H9 (cell line): ENCODE results near the gene INPP4A. TPM values are rescaled to one million over a fixed set of nuclear protein-coding genes. Genes with fewer than 3 reads are reported as not detected.

Experiments
- DNase-seq: peaks from one replicate; pipeline ENCODE4 v3.0.0-alpha.2; 2017
- H2AFZ ChIP-seq: one replicate; pipeline ENCODE4 v1.6.1; 2013; ENCODE audit warnings: mild to moderate bottlenecking, low read length, control low read depth, moderate library complexity
- H2AK5ac ChIP-seq: 2 replicates; pipeline ENCODE4 v1.6.1; 2013; ENCODE audit warnings: low read length, control low read depth, mixed read lengths; ENCODE audit not compliant: insufficient read length
- H2BK120ac ChIP-seq: one replicate; pipeline ENCODE4 v1.6.1; 2013; ENCODE audit warnings: low read depth, mild to moderate bottlenecking, low read length, control low read depth, inconsistent platforms; ENCODE audit not compliant: poor library complexity, severe bottlenecking
- H2BK12ac ChIP-seq: 2 replicates; pipeline ENCODE4 v1.6.1; 2013; ENCODE audit warnings: low read length, control low read depth, mixed read lengths, low read depth; ENCODE audit not compliant: insufficient read length
- H2BK15ac ChIP-seq: 2 replicates; pipeline ENCODE4 v1.6.1; 2013; ENCODE audit warnings: low read depth, low read length, control low read depth
- H2BK20ac ChIP-seq: one replicate; pipeline ENCODE4 v1.6.1; 2013; ENCODE audit warnings: low read depth, mild to moderate bottlenecking, low read length, control low read depth, inconsistent platforms; ENCODE audit not compliant: poor library complexity, severe bottlenecking
- H2BK5ac ChIP-seq: 2 replicates; pipeline ENCODE4 v1.6.1; 2013; ENCODE audit warnings: low read length, control low read depth, mixed read lengths; ENCODE audit not compliant: insufficient read length
- H3K14ac ChIP-seq: 2 replicates; pipeline ENCODE4 v1.6.1; 2013; ENCODE audit warnings: low read length, control low read depth; ENCODE audit not compliant: insufficient read depth
- H3K18ac ChIP-seq: 2 replicates; pipeline ENCODE4 v1.6.1; 2013; ENCODE audit warnings: low read depth, mild to moderate bottlenecking, mixed read lengths, low read length, control low read depth; ENCODE audit not compliant: insufficient read length
- H3K23ac ChIP-seq: 2 replicates; pipeline ENCODE4 v1.6.1; 2013; ENCODE audit warnings: low read length, control low read depth, mixed read lengths, low read depth; ENCODE audit not compliant: insufficient read length
- H3K23me2 ChIP-seq: 2 replicates; pipeline ENCODE4 v1.6.1; 2013; ENCODE audit warnings: low read depth, mild to moderate bottlenecking, mixed read lengths, low read length, control low read depth; ENCODE audit not compliant: insufficient read length, poor library complexity, severe bottlenecking
- H3K27ac ChIP-seq: 2 replicates; pipeline ENCODE4 v1.5.1; 2013; ENCODE audit warnings: low read length, control low read depth, mixed read lengths, low read depth; ENCODE audit not compliant: insufficient read length
- H3K27me3 ChIP-seq: 2 replicates; pipeline ENCODE4 v1.6.1; 2013; ENCODE audit warnings: low read length, control low read depth, inconsistent platforms; ENCODE audit not compliant: insufficient read depth
- H3K4ac ChIP-seq: 2 replicates; pipeline ENCODE4 v1.6.1; 2013; ENCODE audit warnings: low read depth, mild to moderate bottlenecking, control low read depth, inconsistent platforms, low read length, moderate library complexity
- H3K4me1 ChIP-seq: 2 replicates; pipeline ENCODE4 v1.6.1; 2013; ENCODE audit warnings: low read length, control low read depth, inconsistent platforms; ENCODE audit not compliant: insufficient read depth
- H3K4me2 ChIP-seq: 2 replicates; pipeline ENCODE4 v1.6.1; 2013; ENCODE audit warnings: low read length, control low read depth, mixed read lengths; ENCODE audit not compliant: insufficient read length, insufficient read depth
- H3K56ac ChIP-seq: 2 replicates; pipeline ENCODE4 v1.6.1; 2013; ENCODE audit warnings: low read depth, mild to moderate bottlenecking, mixed read lengths, low read length, control low read depth; ENCODE audit not compliant: insufficient read length
- H3K79me1 ChIP-seq: 2 replicates; pipeline ENCODE4 v1.6.1; 2013; ENCODE audit warnings: low read depth, mild to moderate bottlenecking, moderate library complexity, low read length, control low read depth, inconsistent platforms; ENCODE audit not compliant: insufficient read depth, poor library complexity, severe bottlenecking
- H3K79me2 ChIP-seq: 2 replicates; pipeline ENCODE4 v1.6.1; 2013; ENCODE audit warnings: low read length, control low read depth, inconsistent platforms; ENCODE audit not compliant: insufficient read depth
- H3K9ac ChIP-seq: 2 replicates; pipeline ENCODE4 v1.6.1; 2013; ENCODE audit warnings: low read length, control low read depth, mixed read lengths; ENCODE audit not compliant: insufficient read length; ENCODE audit errors: extremely low read depth
- H3K9me3 ChIP-seq: one replicate; pipeline ENCODE4 v1.6.1; 2013; ENCODE audit warnings: low read depth, low read length, inconsistent platforms; ENCODE audit not compliant: control insufficient read depth
- H3T11ph ChIP-seq: one replicate; pipeline ENCODE4 v1.6.1; 2013; ENCODE audit warnings: mild to moderate bottlenecking, low read length, control low read depth, inconsistent platforms
- H4K20me1 ChIP-seq: one replicate; pipeline ENCODE4 v1.6.1; 2013; ENCODE audit not compliant: control insufficient read depth, insufficient read length, insufficient read depth
- H4K5ac ChIP-seq: 2 replicates; pipeline ENCODE4 v1.6.1; 2013; ENCODE audit warnings: low read depth, mild to moderate bottlenecking, mixed read lengths, low read length, control low read depth; ENCODE audit not compliant: insufficient read length
- H4K8ac ChIP-seq: replicated peaks from 2 replicates; pipeline ENCODE4 v1.6.1; 2013; ENCODE audit warnings: low read length, control low read depth, mixed read lengths, low read depth; ENCODE audit not compliant: insufficient read length
- H4K91ac ChIP-seq: 2 replicates; pipeline ENCODE4 v1.6.1; 2013; ENCODE audit warnings: low read depth, mild to moderate bottlenecking, moderate library complexity, mixed read lengths, low read length, control low read depth; ENCODE audit not compliant: insufficient read length
- H3K27ac Mint-ChIP-seq, 3 experiments: 2 replicates in 2 of 3; 3 replicates in 1 of 3; pipeline ENCODE4 v1.8.0; 2020 to 2021; ENCODE audit warnings: mixed read lengths in 3 of 3, mild to moderate bottlenecking in 1 of 3, moderate library complexity in 1 of 3
- H3K27me3 Mint-ChIP-seq: 2 replicates; pipeline ENCODE4 v1.8.0; 2021; ENCODE audit warnings: low read depth, mild to moderate bottlenecking, moderate library complexity, mixed read lengths
- H3K36me3 Mint-ChIP-seq, 3 experiments: 2 replicates in 2 of 3; 3 replicates in 1 of 3; pipeline ENCODE4 v1.8.0; 2020 to 2021; ENCODE audit warnings: low read depth in 3 of 3, mixed read lengths in 3 of 3; ENCODE audit not compliant: insufficient read depth in 1 of 3
- H3K4me1 Mint-ChIP-seq, 2 experiments: 2 replicates each; pipeline ENCODE4 v1.8.0; 2020; ENCODE audit warnings: mixed read lengths in 2 of 2
- H3K4me3 Mint-ChIP-seq, 2 experiments: 2 replicates in 1 of 2; 3 replicates in 1 of 2; pipeline ENCODE4 v1.8.0; 2020 to 2021; ENCODE audit warnings: mild to moderate bottlenecking in 2 of 2, mixed read lengths in 2 of 2, moderate library complexity in 1 of 2
- H3K9me3 Mint-ChIP-seq, 2 experiments: 2 replicates in 1 of 2; 3 replicates in 1 of 2; pipeline ENCODE4 v1.8.0; 2020; ENCODE audit warnings: mild to moderate bottlenecking in 2 of 2, mixed read lengths in 2 of 2, moderate library complexity in 1 of 2
- CTCF ChIP-seq: fragments of 200-600 bp; sonication (generic); conservative IDR thresholded peaks from 3 replicates; pipeline ENCODE4 v1.8.0; 2021; ENCODE audit warnings: antibody characterized with exemption, mild to moderate bottlenecking
- WGBS: extraction: QIAGEN DNeasy Blood & Tissue Kit; methylation state at CpG from one replicate; pipeline ENCODE4 v1.1.7; 2013; ENCODE audit warnings: missing lambda C conversion rate, low lambda C conversion rate, mixed read lengths; ENCODE audit not compliant: insufficient read length; ENCODE audit errors: extremely low coverage; 5-methylcytosine and 5-hydroxymethylcytosine counted together
- total RNA-seq: library from RNA; stranded (reverse); gene quantifications from 2 replicates; pipeline ENCODE4 v1.2.1, GENCODE V29; 2021

Gene INPP4A
- total RNA-seq, 1 experiment from 2014 or later = 55.2 TPM

DNA sequence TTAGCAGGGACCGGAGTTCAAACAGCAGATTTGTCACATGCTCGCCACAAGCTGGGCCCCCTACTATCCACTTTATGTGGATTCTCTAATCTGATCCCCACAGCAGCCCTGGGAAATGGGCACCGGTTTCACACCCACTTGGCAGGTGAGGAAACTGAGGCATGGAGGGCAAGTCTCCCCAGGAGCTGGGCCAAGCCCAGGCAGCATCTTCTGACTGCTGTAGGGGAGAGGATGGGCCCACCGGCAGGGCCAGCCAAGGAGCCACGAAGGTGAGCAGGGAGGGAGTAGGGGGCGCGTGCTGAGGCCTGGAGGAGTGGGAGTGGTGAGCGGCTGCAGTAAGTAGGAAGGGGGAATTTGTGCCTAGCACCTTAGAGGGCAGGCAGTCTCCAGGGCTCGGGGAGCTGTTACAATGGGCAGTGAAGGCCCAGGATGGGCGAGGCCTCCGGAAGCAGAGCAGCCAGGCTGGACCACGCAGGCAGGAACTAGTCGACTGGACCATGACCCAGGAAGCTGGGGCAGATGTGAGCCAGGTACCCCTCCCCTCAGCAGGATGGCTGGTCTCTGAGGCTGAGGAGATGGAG, 126.6 kb downstream of the INPP4A start:
- no peak overlapping the region for H3K9ac ChIP-seq
- no peak overlapping the region for H2AK5ac ChIP-seq
- no peak overlapping the region for H3K27ac ChIP-seq
- no peak overlapping the region for H2BK15ac ChIP-seq
- no peak overlapping the region for H3K4me2 ChIP-seq
- no peak for DNase-seq
- no peaks in the 10 kb centered on the region for H4K20me1 ChIP-seq
- H3T11ph ChIP-seq = no peak overlapping the region
- Mint-ChIP-seq H3K9me3 (no peaks in the 10 kb centered on the region; a peak in 1 of 5 replicates), H3K27me3 (peaks cover 2% of the 10 kb centered on the region), H3K4me1 (no peaks in the 10 kb centered on the region), H3K27ac (peak overlapping the region in 2 of 3 experiments; percentile 23 to 70; a peak in 2 of 7 replicates), H3K36me3 (peaks cover 18 to 74% (median 43%) of the 10 kb centered on the region in 3 experiments; a peak in 6 of 7 replicates), H3K4me3 (no peak overlapping the region)
- no peaks in the 10 kb centered on the region for H3K23me2 ChIP-seq
- H3K4ac ChIP-seq = no peak overlapping the region
- no peak overlapping the region for H4K91ac ChIP-seq
- H2BK20ac ChIP-seq = no peak overlapping the region
- H3K18ac ChIP-seq = no peak overlapping the region
- H2AFZ ChIP-seq = no peak overlapping the region
- no peaks in the 10 kb centered on the region for H3K27me3 ChIP-seq
- H2BK120ac ChIP-seq = no peak overlapping the region
- H4K5ac ChIP-seq = no peak overlapping the region
- no peak overlapping the region for H4K8ac ChIP-seq
- no peak for TF ChIP-seq CTCF
- H3K9me3 ChIP-seq = no peaks in the 10 kb centered on the region
- no peak overlapping the region for H2BK5ac ChIP-seq
- no peaks in the 10 kb centered on the region for H3K79me1 ChIP-seq
- H2BK12ac ChIP-seq = no peak overlapping the region
- H3K4me1 ChIP-seq = no peaks in the 10 kb centered on the region
- H3K23ac ChIP-seq = no peak overlapping the region
- no CpG with 5 or more reads among the region's 13 CpGs for WGBS
- H3K14ac ChIP-seq = no peak overlapping the region
- H3K79me2 ChIP-seq = no peaks in the 10 kb centered on the region
- H3K56ac ChIP-seq = no peak overlapping the region
